HUDEP-2 (cell line): ENCODE data around the gene ADCY2.
"Not testable (repeated sequence)": the region's sequence is repeated elsewhere in the genome, so short reads cannot be mapped to it uniquely, and the experiment has no call there.

ENCODE experiments used
- DNase-seq, 76 experiments: peaks; one replicate each; lab custom pipeline; 2025; ENCODE audit not compliant: unreplicated experiment in 76 of 76; lab: John Stamatoyannopoulos, UW

The ADCY2 gene

DNA sequence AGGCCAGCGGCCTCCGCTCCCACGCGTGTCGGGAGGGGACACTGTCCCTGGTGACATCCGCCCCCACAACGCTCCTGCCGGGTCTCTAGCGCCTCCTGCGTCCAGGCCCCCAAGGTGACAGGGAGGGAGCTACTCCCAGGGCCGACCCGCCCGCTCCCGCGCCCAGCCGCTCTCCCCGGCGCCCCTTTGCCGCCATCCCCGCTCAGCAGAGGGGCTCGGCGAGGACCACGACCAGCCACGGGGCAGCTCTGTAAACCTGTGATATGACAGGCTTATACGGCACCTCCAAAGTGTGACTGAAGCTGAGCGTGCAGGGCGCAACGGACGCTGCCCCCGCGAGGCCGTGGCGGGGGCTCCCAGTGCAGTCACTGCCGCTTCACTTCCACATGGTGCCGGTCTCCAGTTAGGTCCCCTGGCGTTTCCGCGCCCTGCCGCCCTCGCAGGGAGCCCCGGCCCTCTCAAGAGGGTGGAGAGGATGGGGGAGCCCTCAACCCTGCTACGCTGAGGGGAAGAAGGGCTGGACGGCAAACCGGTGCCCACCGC is 978 bp upstream of the ADCY2 start:
- DNase-seq: no peak

DNA sequence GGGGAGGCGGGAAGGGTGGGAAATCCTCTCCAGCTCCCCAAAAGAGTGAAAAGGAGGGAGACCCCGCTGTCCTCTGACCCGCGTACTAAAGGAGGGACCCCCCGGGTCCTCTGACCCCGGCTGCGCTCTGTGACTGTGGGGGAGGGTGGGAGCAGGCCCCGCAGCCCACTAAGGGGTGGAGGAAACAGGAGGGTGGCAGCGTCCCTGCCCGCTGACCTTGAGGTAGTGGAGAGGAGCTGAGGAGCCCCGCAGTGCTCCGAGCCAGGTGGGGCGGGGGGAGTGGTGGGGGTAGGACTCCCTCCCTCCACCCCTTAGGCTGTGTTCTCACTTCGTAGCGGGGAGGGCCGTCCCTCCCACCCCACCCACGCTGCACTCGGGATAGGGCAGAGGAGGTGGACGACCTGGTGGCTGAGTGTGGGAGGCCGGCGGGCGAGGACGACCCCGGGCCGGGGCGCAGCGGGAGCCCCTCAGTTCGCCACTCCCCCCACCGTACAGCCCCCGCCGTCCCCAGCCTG is 449 bp upstream of the ADCY2 start:
- no peak for DNase-seq

DNA sequence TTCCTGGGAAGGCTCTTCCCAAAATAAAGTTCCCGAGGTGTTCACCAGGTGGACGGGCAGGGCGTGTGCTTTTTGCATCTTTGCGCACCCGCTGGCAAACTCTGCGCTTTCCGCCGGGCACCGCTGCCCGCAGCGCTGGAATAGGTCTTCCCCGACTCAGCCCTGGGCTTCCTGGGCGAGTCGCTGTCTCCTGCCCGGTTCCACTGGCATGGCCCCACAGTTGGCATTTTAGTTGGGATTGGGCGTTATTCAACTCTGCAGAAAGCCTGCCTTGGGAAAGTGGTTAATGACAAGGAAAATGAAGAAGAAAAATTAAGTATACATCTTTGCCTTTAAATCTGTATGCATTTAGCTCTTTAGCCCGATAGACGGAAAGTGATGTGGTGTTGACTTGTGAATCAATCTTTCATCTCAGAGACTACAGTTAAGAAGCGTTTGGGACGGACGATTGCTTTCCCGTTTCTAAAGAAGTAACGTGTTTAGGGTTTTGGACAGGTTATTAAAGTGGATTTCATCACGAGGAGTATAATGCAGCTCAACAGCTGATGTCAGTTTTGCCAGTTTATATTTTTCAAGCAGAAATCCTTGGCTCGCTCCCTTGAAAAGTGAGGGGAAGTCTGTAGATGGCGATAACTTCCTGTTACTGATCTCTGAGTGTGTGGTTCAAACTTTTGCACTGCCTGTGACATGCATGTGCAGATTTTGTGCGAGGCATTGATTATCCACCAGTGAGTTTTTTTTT is 946 bp downstream of the ADCY2 start:
- DNase-seq: no peak

DNA sequence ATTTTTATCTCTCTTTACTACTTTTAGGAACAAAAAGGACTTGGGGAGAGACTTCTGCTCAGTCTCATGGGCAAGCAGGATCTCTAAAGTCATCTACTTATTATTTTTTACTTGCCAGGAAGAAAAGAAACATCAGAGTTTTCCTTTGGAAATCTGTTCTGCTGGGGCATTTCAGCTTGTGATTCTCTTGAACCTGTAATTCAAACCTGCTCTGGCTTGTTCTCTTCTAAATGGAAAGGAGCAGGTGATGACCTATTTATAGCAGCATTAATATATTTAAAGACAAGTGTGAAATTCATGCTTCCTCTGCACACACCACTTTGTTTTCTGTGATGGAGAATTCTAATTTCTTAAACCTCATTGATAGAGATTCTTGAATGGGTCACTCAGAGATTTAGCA is 2.0 kb downstream of the ADCY2 start:
- no peak for DNase-seq

DNA sequence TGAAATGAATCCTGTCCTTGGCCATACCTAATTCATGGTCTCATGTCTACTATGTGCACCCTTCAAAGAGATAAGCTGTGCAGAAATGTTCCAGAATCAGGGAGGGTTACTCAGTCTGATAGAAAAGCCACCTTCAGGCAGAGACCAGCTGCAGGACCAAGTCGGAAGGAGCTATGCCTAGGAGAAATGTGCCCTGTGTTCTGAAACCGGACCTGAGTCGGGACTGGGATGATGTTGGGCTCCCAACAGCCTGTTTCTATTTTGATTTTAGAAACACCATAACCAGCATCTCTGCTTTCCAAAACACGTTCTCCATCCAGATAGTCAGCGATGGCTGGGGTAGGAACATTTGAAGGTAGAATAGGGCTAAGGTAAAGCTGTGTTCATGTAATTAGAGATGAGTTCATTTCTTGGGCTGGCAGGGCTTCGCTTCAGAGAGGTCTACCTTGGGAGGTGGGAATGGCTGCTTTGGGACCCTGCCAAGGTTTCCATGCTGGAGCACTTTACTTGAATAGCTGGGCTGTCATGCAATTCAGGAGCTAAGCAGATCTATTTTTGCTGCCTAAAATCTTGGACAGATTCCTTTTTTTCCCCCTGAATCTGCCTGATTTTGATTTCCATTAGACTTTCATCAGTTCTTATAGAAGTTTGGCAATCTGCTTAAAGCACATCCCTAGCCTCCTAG is 2.8 kb downstream of the ADCY2 start:
- DNase-seq: no peak

DNA sequence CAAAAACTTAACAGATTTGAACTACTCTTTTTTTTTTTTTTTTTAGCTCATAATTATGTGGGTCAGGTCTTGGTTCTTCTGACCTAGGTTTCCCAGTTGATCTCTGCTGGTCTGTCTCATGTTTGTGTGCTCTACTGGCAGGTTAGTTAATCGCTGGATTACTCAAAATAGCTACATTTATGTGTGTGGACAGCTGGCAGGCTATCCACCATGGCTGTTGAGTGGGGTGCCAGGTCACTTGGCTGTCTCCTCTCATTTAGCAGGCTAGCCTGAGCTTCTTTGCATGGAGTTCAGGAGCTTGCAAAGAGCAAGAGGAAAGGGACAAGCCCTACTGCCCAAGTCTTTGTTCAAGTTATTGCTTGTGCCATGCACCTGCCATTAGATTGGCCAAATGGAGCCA is 9.3 kb downstream of the ADCY2 start:
- no peak for DNase-seq

DNA sequence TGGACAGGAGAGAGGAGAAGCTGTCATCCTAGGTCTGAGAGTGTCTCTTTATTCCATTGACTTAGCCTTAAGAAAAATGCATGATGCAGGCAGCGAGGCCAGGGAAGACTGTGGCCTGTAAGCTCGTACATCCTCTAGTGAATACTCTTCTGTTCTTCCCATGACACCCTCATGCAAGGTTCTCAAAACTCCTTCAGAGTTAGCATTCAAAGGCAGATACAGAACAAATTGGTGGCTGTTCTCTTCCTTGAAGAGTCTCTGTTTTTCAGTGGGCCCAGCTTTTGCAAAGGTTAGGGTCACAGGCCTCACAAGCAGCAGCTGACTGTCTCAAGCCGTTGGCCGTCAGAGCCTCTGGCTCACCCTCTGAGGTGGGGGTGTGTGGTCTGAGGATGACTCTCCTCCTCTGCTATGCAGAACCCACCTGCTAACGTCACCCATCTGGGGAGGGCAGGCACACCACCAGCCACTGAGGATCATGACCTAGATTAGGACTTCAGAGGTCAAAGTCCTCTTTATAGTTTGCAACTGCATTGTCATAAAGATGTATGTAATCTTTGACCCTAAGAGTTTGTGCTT is 15.1 kb downstream of the ADCY2 start:
- DNase-seq: no peak

DNA sequence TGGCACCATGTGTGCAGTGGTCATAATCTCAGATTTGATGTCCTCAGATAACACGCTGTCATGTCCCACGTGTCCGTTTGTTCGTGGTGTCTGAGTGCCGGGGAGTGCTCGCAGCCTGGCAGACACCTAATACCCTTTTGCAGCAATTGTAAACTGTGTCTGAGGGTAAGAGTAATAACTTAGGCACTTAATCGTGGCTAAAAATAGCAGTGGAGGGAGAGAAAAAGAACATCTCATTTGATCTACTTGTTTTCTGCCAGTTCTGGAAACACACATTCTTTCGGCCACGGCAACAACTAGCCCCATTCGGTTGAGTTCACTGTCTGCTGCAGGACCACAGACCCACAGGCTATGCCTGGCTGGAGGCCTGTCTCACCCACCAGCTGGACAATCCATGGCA is 16.5 kb downstream of the ADCY2 start:
- DNase-seq: no peak

DNA sequence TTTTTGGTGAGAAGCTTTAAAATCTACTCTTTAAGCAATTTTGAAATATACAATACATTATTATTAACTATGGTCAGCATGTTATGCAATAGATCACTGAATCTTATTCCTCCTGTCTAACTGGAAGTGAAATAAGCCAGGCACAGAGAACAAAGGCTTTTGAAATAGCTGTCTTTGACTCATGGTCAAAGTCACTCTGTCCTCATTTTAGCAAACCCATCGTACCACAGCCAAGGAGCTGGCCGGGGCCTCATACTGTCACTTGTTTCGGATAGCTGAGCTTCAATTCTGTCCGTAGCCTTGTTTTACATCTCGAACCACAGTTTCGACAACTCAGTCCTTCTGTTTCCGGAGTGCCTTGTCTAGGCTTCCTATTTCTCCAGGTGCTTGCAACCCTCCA is 19.2 kb downstream of the ADCY2 start:
- no peak for DNase-seq

DNA sequence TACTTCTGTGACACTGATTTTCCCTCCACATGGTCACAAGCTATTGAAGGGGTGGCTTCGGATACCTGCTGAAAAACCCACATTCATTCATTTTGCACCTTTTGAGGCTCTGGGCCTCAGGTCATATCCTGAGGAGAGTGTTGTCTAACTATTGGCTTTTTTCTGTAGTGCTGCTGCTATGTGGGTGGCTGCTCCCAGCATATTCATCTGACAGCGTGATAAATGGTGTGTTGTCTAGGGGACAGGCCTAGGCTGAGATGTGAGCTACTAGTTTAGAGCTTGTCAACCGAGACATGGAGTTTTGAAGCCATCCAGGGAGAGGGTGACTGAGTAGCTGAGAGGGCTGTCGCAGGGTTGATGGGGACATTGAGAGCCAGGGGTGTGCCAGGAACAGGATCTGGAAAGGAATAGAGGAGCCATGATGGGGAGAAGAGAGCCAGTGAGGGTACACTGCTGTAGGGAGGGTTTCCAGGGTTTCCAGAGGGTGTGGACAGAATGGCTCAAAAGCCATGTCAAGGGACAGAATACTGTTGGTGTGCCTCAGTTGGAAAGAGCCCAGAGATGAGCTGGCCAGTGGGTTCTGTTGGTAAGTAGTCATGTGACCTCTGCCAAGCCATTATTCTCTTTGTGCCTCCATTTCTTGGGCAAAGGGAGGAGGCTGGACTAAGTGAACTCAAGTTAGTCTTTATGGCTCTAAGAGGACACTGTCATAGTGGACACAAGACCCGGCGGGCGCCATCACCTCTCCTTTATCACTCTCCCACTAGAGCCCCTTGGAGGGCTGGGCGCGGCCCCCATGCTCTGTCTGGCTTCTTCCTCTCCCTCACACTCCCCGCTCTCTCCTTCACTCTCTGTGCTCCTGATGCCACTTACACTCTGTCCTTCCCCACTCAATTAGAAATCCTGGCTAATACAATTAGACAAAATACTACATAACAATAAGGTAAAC is 19.9 kb downstream of the ADCY2 start:
- DNase-seq: no peak

DNA sequence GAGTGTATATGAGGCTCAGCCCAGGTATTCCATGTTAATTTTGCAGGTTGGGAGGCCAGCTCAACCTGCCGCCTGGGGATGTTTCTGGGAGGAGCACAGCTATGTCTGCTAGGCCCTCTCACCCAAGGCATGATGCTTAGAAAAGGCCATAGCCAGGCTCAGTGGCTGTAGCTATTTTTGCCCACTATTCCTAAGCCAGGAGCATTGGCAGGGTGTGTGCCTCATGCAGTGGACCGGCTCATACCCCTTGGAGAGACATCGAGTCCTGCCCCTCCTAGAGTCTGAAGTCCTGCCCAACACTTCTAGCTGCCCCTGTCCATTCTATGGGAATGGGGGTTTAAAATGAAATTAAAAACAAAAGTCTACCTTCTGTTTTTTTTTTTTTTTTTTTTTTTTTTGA is 22.3 kb downstream of the ADCY2 start:
- DNase-seq: no peak

DNA sequence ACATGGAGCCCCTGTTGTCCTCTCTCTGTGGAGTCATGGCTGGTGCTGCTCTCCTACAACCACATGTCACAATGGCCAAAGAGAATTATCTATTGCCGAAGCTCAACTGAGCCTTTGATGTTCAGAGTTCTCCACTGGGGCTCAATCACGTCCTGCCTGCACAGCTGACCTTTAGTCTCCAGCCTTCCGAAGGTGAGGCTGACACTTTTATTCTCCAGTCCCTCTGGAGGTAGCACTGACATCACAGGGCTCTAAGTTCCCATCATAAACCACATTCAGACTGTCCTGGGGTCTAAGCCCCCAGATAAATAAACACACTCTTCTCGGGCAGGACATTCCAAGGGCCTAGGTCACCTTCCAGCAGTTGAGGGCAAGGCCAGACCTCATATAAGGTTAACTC is 23.4 kb downstream of the ADCY2 start:
- no peak for DNase-seq

DNA sequence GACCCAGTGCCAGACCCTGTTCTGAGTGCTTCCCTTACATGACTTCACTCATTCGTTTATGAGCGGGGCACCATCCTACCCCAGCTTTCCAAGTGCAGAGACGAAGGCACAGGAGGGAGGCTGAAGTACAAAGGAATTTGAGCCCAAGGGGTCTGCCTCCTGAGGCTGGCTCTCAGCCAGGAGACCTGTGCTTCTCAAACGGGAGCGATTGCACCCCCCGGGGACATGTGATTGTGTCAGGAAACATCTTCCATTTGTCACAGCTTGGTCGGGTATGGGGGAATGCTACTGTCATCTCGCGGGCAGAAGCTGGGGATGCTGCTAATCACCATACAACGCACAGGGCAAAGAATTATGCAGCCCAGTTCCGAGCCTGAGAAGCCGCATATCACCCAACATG is 23.9 kb downstream of the ADCY2 start:
- no peak for DNase-seq

DNA sequence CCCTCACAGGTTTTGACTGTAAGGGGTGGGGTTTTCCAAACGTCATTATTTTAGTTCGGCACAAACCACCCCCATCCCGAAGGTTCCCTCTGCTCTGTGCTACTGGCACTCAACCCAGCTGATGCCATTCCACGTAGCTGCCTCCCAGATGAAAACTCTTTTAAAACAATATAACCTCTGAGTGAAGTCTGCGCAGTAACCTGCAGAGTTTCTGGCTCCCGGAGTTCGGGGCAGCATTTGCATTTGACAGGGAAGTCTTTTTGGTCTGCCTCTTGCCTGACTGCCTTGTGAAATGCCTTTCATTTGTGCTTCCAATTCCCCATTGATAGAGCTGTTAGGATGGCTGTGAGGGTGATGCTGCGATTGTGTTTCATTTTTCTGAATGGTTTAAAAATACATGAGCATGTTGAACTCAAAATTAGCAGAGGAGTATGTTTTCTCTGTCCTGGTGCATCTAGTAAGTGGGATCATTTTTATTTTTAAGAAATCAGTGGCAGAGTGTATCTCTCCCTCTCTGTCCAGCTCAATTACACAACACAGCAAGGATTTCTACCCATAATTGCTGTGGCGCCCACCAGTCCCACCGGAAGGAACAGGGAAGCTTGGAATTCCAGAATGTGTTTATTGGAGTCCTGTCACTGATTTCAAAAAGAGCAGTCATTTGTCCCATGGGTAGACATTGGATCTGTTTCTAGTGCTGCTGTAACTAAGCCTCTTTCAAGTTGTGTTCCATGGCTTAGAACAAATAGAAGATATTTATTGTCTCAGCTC is 24.8 kb downstream of the ADCY2 start:
- no peak for DNase-seq

DNA sequence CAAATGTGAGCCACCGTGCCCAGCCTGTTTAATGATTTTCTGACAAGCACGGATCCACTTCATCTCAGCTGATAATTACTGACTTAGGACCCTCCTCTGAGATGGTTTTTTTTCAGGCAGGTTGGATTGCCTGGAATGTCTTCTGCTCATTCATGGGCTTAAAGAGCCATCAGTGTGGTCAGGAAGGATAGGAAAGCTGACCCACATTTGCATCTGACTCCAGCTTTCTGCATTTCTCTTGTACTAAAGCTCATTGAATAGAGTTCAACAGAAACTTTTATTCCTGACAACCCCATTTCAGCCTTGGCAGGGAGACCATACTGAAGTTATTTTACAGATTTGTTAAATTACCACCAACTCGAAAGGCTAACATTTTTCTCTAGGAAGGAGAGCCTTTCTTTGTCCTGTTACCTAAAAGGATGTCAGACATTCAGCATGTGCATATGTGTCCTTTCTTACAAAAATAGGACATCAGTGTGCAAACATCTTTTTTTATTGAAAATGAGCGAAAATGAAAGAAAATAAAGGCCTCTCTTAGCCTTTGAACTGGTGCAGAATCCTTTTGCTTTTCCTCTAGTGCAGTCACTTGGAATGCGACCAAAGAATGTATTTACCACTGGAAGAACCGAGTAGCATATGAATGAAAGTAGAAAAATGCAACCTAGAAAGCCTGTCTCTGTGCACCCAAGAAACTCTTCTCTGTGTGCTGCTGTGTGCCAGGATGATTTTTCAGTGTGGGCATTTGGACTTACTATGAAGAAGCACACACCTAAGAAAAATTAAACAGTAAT is 26.6 kb downstream of the ADCY2 start:
- no peak for DNase-seq

DNA sequence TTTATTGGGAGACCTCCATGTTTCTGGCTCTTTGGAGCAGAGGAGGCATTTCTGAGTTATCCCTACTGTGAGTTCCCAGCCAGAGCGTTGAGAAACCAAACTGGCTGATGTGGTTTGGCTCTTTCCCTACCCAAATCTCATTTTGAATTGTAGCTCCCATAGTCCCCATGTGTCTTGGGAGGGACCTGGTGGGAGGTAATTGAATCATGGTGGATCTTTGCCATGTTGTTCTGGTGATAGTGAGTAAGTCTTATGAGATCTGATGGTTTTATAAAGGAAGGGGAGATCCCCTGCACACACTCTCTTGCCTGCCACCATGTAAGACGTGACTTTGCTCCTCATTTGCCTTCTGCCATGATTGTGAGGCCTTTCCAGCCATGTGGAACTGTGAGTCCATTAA is 27.3 kb downstream of the ADCY2 start:
- DNase-seq: not testable (repeated sequence)

DNA sequence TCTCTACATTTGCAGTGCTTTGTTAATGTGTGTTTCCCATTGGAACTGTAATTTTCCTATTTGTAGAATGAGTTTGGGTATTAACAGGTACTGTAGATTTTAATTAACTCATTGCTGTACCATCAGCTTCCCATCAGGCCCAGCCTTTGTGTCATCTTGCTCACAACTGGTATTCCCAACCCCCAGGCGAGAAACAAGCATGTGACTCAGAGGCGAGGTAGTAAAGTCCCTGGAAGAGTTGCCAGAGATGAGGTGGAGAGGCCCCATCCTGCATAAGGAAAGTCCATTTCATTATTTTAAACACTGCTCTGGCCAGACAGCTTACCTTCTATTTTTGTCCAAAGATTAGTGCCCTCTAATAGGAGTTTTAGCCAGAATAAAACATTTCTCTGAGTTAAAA is 29.9 kb downstream of the ADCY2 start:
- no peak for DNase-seq

DNA sequence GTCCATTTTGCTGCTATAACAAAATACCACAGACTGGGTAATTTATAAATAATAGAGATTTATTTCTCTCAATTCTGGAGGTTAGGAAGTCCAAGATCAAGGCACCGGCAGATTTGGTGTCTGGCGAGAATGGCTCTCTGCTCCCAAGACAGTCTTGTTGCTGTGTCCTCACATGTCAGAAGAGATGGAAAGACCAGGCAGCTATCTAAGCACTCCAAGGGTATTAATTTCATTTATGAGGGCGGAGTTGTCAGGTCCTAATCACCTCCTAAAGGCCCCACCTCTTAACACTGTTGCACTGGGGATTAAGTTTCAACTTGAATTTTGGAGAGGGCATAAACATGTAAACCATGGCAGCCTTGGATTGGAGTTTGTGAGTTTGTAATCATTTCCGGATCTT is 30.3 kb downstream of the ADCY2 start:
- no peak for DNase-seq

DNA sequence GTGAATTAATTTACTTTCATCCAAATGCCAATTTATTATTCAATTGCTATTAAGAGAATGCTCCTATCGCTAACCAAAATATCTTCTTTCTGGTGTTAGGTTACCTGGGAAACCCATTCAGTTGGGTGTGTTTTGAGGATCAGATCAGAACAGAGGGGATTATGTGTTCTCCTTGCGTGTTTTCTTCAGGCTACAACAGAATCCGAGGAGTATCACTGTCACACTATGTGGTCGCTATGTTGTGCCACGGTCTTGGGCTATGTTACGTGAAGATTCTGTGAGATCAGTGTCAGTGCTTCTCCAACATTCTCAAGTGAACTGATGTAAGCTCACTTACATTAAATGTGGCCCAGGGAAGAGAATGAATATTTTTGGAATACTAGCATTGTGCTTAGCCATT is 39.0 kb downstream of the ADCY2 start:
- DNase-seq: no peak
